ENCODE results near the gene FOXP1. TPM values are rescaled to one million over a fixed set of nuclear protein-coding genes. Genes with fewer than 3 reads are reported as not detected.
A peak's percentile ranks its signal among the peaks of the same experiment; 100 is the strongest.
"Not testable (repeated sequence)": the region's sequence is repeated elsewhere in the genome, so short reads cannot be mapped to it uniquely, and the experiment has no call there.

FOXP1 gene
- total RNA-seq, 3 donors from 2014 or later = 61.9 to 267 (median 146) TPM

GRCh38 chr3:71016178-71016845, 567.2 kb downstream of the FOXP1 start:
- H3K27ac ChIP-seq = peak overlapping the region; percentile 35 to 56

GRCh38 chr3:71014616-71015015, 568.9 kb downstream of the FOXP1 start:
- intact Hi-C loops (cut with DNase I; ENCODE audit: low total_unique reads); H3K9me3 ChIP-seq; DNase-seq (ENCODE audit: low spot score in 2 of 2); H3K36me3 ChIP-seq; H3K4me3 ChIP-seq; H3K4me1 ChIP-seq; H3K27ac ChIP-seq; H3K27me3 ChIP-seq: not testable (repeated sequence)

More at GRCh38 chr3:71016178-71016845, 567.2 kb downstream of the FOXP1 start:
- Histone ChIP-seq H3K4me1 (peaks cover 0 to 4% of the 10 kb centered on the region in 2 donors), H3K27me3 (no peaks in the 10 kb centered on the region), H3K9me3 (no peaks in the 10 kb centered on the region), H3K36me3 (no peaks in the 10 kb centered on the region), H3K4me3 (peak overlapping the region in 1 of 3 donors; percentile 12)
- no peak for DNase-seq (ENCODE audit: low spot score in 2 of 2)
- intact Hi-C loops (cut with DNase I; ENCODE audit: low total_unique reads) = no loop called here
- TF ChIP-seq POLR2AphosphoS5 (IDR thresholded peaks at IDR 0.05) (peak in 1 of 3 donors; percentile 55), POLR2A (IDR thresholded peaks at IDR 0.05) (no peak), CTCF (IDR thresholded peaks at IDR 0.05) (no peak)

GRCh38 chr3:71012971-71013370, 570.6 kb downstream of the FOXP1 start:
- Histone ChIP-seq H3K9me3 (no peaks in the 10 kb centered on the region), H3K4me3 (no peak overlapping the region), H3K4me1 (peaks cover 0 to 5% of the 10 kb centered on the region in 2 donors), H3K36me3 (no peaks in the 10 kb centered on the region), H3K27ac (no peak overlapping the region), H3K27me3 (no peaks in the 10 kb centered on the region)
- intact Hi-C loops (cut with DNase I; ENCODE audit: low total_unique reads) = no loop called here
- TF ChIP-seq CTCF (IDR thresholded peaks at IDR 0.05) (no peak), POLR2A (IDR thresholded peaks at IDR 0.05) (no peak), POLR2AphosphoS5 (IDR thresholded peaks at IDR 0.05) (no peak)
- DNase-seq (ENCODE audit: low spot score in 2 of 2) = no peak

GRCh38 chr3:71011565-71012287, 571.8 kb downstream of the FOXP1 start:
- TF ChIP-seq POLR2AphosphoS5 (IDR thresholded peaks at IDR 0.05) (no peak), CTCF (IDR thresholded peaks at IDR 0.05) (no peak), POLR2A (IDR thresholded peaks at IDR 0.05) (no peak)
- no peaks in the 10 kb centered on the region for H3K9me3 ChIP-seq
- H3K27ac ChIP-seq = peak overlapping the region in 1 of 2 donors; percentile 38
- H3K36me3 ChIP-seq = no peaks in the 10 kb centered on the region
- no peak overlapping the region for H3K4me3 ChIP-seq
- peaks cover 0 to 5% of the 10 kb centered on the region in 2 donors for H3K4me1 ChIP-seq
- intact Hi-C loops (cut with DNase I; ENCODE audit: low total_unique reads) = no loop called here
- no peaks in the 10 kb centered on the region for H3K27me3 ChIP-seq
- no peak for DNase-seq (ENCODE audit: low spot score in 2 of 2)

- H3K9me3 ChIP-seq = no peaks in the 10 kb centered on the region
- peak overlapping the region in 1 of 2 donors; percentile 19 for H3K27ac ChIP-seq
- TF ChIP-seq POLR2A (IDR thresholded peaks at IDR 0.05) (no peak), CTCF (IDR thresholded peaks at IDR 0.05) (no peak), POLR2AphosphoS5 (IDR thresholded peaks at IDR 0.05) (no peak)
- intact Hi-C loops (cut with DNase I; ENCODE audit: low total_unique reads) = no loop called here
- no peak overlapping the region for H3K4me3 ChIP-seq
- no peaks in the 10 kb centered on the region for H3K27me3 ChIP-seq
- peaks cover 0 to 12% of the 10 kb centered on the region in 2 donors for H3K4me1 ChIP-seq
- no peak for DNase-seq (ENCODE audit: low spot score in 2 of 2)
- H3K36me3 ChIP-seq = no peaks in the 10 kb centered on the region
Measured at GRCh38 chr3:71010726-71011455, 572.6 kb downstream of the FOXP1 start.

All from breast epithelium (tissue), 4 donors.